HG02885 (cell line): ENCODE measurements around the gene ARHGAP9.
"Not testable (repeated sequence)": the region's sequence is repeated elsewhere in the genome, so short reads cannot be mapped to it uniquely, and the experiment has no call there.

Source experiments
- ATAC-seq: cut with Tn5 transposase; IDR thresholded peaks from one replicate; pipeline ENCODE4 v1.9.1; 2021; ENCODE audit warnings: mild to moderate bottlenecking; ENCODE audit not compliant: unreplicated experiment, poor library complexity

ARHGAP9 gene

GRCh38 chr12:57446292-57446960, 33.2 kb downstream of the ARHGAP9 start:
- no peak for ATAC-seq

- ATAC-seq, result no peak
These were observed 34.9 kb downstream of the ARHGAP9 start for GRCh38 chr12:57444744-57445143.

- ATAC-seq, result not testable (repeated sequence)
These were observed 35.3 kb downstream of the ARHGAP9 start for GRCh38 chr12:57444337-57444736.

- no peak for ATAC-seq
These were observed 37.7 kb downstream of the ARHGAP9 start for GRCh38 chr12:57441846-57442427.

DNA sequence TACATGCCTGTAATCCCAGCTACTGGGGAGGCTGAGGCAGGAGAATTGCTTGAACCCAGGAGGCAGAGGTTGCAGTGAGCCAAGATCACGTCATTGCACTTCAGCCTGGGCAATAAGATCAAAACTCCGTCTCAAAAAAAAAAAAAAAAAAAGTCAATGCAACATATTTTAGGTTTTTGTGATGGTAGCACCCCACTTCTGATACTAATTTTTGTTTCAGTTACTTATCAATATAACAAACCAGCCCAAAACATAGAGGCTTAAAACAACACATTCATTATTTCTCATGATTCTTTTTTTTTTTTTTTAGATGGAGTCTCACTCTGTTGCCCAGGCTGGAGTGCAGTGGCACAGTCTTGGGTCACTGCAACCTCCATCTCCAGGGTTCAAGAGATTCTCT, 38.3 kb downstream of the ARHGAP9 start:
- ATAC-seq, result not testable (repeated sequence)

DNA sequence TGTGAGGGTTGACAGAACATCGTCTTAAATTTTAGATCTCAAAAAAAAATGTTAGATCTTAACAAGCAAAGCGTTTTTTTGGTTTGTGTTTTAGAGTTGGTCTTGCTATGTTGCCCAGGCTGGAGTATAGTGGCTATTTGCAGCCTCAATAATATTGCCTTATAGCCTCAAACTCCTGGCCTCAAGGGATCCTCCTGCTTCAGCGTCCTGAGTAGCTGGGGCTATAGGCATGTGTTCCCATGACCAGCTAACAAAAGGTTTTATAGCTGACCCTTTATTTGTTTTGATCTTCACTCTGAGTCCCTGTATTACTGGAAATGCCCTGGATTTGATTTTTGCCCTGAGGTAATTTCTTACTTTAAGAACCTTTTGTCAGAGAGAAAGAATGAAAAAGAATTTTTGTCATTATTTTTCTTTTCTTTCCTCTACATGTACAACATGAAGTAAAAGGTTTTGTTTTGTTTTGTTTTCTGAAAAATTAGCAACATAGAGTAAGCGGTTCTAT, 39.9 kb downstream of the ARHGAP9 start:
- ATAC-seq, result no peak

DNA sequence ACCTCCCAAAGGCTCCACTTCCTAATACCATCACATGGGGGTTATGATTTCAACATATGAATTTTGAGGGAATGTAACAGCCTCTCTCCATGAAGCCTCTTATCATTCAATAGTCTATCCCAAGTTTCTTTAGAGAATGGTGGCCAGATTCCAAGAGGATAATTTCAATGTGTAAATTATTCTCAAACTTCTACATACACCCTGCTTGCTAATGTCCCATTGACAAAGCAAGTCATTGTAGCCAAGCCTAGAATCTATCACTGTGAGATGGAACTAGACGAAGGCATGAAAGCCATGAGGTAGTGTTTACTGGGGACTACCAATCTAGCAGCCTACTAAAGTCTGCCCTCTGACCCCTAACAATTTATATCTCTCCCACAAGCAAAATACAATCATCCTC, 41.3 kb downstream of the ARHGAP9 start:
- ATAC-seq, result no peak

DNA sequence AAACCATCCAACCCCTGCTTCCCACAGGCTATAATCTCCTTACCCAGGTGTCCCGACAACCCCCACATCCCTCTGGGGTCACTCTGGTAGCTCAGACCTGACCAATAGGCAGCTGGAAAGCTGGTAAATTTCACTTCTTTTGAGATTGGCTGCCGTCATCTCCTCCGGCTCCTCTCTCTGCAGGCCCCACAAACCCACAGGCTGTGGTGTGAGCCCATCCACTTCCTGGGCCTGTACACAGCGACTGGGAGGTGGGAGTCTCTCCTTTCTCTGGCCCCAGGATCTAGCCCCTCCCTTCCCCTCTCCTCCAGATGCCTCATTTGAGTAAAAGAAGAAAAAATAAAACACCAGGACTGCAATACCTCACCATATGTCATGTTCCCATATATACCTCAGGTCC, 44.4 kb downstream of the ARHGAP9 start:
- no peak for ATAC-seq

GRCh38 chr12:57434517-57435223, 45.0 kb downstream of the ARHGAP9 start, which contains the start of gene INHBC:
INHBC (plus strand) TSS chr12:57434784; CDS start chr12:57434887, 103 bp downstream.
- no peak for ATAC-seq

GRCh38 chr12:57433370-57433769, 46.3 kb downstream of the ARHGAP9 start:
- no peak for ATAC-seq

- ATAC-seq, result no peak
These were observed 47.9 kb downstream of the ARHGAP9 start for GRCh38 chr12:57431654-57432188.

DNA sequence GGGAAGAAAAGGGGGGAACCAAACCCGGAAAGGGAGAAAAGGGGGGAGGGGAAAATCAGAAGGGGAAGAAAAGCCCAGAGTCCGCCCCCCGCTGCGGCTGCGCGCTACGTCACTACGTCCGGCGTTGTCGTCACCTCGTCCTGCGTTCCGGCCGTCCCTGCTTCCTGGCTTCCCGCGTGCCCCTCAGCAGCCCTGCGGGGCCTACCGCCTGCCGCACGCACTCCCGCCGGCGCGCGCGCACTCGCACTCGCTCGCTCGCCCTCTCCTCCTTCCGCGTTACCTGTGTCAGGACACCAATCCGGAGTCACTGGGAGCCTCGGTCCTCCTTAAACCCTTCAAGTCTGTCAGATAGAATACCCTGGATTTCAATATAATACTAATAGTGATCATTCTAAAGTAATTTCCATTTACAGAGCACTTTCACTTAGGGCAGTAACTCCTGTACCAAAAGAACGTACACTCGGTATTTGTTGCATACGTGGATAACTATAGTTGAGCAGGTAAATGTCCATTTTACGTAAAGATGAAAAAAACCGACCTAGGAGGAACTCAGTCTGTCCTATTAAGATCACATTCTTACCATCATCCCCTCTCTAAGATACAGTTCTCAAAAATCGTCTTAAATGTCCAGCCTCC, 48.6 kb downstream of the ARHGAP9 start, which contains the start of gene R3HDM2:
R3HDM2 (minus strand) TSS at position 113 of the 636 bp plus-strand sequence. CDS start 120,615 bp downstream, outside the sequence.
- peak; percentile 96 for ATAC-seq

DNA sequence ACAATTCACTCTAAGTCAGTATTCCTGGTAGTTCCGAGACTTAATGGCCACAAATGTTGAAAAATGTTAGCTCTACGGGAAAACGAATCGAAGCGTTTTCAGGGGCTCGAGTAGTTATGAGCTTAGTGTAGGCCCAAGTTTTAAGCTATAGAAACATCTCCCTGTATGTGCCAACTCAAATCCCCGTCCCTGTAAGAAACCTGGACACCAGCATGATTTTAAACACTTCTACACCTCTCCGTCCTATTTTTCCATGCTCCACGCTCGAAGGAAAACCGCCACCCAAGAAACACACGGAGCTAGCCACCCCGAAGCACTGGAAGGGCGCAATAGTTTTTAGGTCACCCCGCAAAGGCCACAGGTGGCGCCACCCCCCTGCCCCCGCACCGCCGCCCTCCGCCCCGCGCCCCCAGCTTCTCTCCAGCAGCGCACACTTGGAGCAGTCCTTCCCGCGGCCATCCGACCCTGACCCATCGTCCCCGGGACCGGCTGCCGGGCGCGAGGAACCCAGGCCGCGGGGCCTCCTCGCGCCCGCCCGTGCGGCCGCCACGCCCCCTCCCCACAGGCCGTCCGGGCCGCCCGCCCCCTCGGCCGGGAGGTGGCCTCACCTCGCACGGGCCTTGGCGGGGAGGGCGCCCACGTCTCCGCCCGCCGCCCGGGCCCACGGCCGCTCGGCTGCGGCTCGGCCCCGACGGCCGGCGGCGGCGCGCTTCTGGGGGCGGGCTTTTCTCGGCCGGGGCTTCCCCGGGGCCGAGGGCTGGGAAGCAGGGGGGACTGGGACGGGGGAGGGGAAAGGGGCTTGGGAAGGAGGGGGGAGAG, 49.3 kb downstream of the ARHGAP9 start:
- ATAC-seq, result peak; percentile 60

DNA sequence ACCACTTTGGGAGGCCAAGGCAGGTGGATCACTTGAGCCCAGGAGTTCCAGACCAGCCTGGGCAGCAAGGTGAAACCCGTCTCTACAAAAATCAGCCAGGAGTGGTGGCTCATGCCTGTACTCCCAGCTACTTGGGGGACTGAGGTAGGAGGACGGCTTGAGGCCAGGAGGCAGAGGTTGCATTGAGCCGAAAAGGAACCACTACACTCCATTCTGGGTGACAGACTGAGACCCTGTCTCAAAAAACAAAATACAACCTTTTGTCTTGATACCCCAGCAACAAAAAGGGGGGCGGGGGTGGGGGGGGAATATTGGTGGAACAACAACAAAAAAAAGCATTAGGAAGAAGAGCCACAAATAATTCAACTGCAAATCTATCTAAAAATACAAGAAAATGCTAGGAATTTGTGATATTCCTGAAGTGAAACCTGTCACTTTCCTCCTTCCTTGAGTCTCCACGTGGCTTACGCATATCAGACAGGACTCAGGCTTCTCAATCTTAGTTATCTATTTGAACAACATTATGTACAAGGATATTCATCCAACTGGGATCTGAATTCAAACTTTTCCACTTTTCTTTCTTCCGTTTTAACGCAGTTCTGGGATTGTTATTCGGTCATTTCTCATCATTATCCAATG, 50.1 kb downstream of the ARHGAP9 start:
- ATAC-seq, result no peak

- ATAC-seq, result no peak
These were observed 50.7 kb downstream of the ARHGAP9 start for GRCh38 chr12:57428965-57429364.

DNA sequence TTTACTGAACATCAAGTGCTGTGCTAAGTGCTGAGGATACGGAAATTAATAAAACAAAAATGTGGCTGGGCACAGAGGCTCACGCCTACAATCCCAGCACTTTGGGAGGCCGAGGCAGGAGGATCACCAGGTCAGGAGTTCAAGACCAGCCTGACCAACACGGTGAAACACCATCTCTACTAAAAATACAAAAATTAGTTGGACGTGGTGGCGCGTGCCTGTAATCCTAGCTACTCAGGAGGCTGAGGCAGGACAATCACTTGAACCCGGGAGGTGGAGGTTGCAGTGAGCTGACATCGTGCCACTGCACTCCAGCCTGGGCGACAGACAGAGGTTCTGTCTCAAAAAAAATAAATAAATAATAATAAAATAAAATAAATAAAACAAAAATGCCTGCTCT, 52.7 kb downstream of the ARHGAP9 start:
- not testable (repeated sequence) for ATAC-seq
